Neuronal stem cell (in vitro differentiated cells): ENCODE results near the gene NEURL1B.
A peak's percentile ranks its signal among the peaks of the same experiment; 100 is the strongest.

Experiments used
- DNase-seq: peaks from one replicate; pipeline ENCODE4 v3.0.0-alpha.2; 2013; ENCODE audit warnings: low spot score
- H2AFZ ChIP-seq: one replicate; pipeline ENCODE4 v1.6.1; 2013; ENCODE audit warnings: mild to moderate bottlenecking, low read length, inconsistent platforms
- H2AK5ac ChIP-seq: 2 replicates; pipeline ENCODE4 v1.6.1; 2013; ENCODE audit warnings: low read depth, mild to moderate bottlenecking, inconsistent platforms, low read length, moderate library complexity, mixed read lengths
- H2BK120ac ChIP-seq: 2 replicates; pipeline ENCODE4 v1.6.1; 2013; ENCODE audit warnings: low read depth, mild to moderate bottlenecking, inconsistent platforms, low read length, moderate library complexity, mixed read lengths
- H2BK12ac ChIP-seq: one replicate; pipeline ENCODE4 v1.6.1; 2013; ENCODE audit warnings: low read length, inconsistent platforms
- H2BK15ac ChIP-seq: 2 replicates; pipeline ENCODE4 v1.6.1; 2013; ENCODE audit warnings: mild to moderate bottlenecking, low read length, inconsistent platforms, mixed read lengths
- H2BK5ac ChIP-seq: one replicate; pipeline ENCODE4 v1.6.1; 2013; ENCODE audit warnings: inconsistent platforms, mild to moderate bottlenecking, low read length, moderate library complexity
- H3K14ac ChIP-seq: one replicate; pipeline ENCODE4 v1.6.1; 2013; ENCODE audit warnings: low read length, inconsistent platforms
- H3K18ac ChIP-seq: 2 replicates; pipeline ENCODE4 v1.6.1; 2013; ENCODE audit warnings: low read length, inconsistent platforms
- H3K23ac ChIP-seq: 2 replicates; pipeline ENCODE4 v1.6.1; 2013; ENCODE audit warnings: low read depth, mild to moderate bottlenecking, mixed read lengths, low read length, inconsistent platforms; ENCODE audit not compliant: poor library complexity
- H3K27ac ChIP-seq: replicated peaks from 3 replicates; pipeline ENCODE4 v1.5.1; 2013; ENCODE audit warnings: low read length, inconsistent platforms
- H3K27me3 ChIP-seq, 3 experiments: 2 replicates each; pipeline ENCODE4 v1.6.1; 2013; ENCODE audit warnings: low read length in 3 of 3, mild to moderate bottlenecking in 2 of 3, inconsistent platforms in 1 of 3, low read depth in 1 of 3, mixed read lengths in 1 of 3, moderate library complexity in 1 of 3; ENCODE audit not compliant: control insufficient read depth in 3 of 3, insufficient read depth in 3 of 3
- H3K36me3 ChIP-seq, 2 donors: replicated peaks in 1 of 2; 2 replicates each; pipeline ENCODE4 v1.6.1; 2013; ENCODE audit warnings: low read length in 2 of 2; ENCODE audit not compliant: control insufficient read depth in 2 of 2, insufficient read depth in 2 of 2
- H3K4ac ChIP-seq: 2 replicates; pipeline ENCODE4 v1.6.1; 2013; ENCODE audit warnings: inconsistent platforms, mild to moderate bottlenecking, low read length, moderate library complexity
- H3K4me1 ChIP-seq, 2 donors: 1 replicate in 1 of 2; 2 replicates in 1 of 2; pipeline ENCODE4 v1.6.1; 2013; ENCODE audit warnings: low read length in 2 of 2, low read depth in 1 of 2; ENCODE audit not compliant: control insufficient read depth in 2 of 2, insufficient read depth in 1 of 2
- H3K4me2 ChIP-seq: one replicate; pipeline ENCODE4 v1.6.1; 2013; ENCODE audit warnings: mild to moderate bottlenecking, low read length, inconsistent platforms; ENCODE audit not compliant: insufficient read depth, poor library complexity, severe bottlenecking
- H3K4me3 ChIP-seq, 2 donors: 2 replicates each; pipeline ENCODE4 v1.5.1; 2013; ENCODE audit warnings: low read length in 2 of 2, mild to moderate bottlenecking in 2 of 2, inconsistent platforms in 1 of 2, moderate library complexity in 1 of 2
- H3K79me1 ChIP-seq: one replicate; pipeline ENCODE4 v1.6.1; 2013; ENCODE audit warnings: low read depth, mild to moderate bottlenecking, inconsistent platforms, low read length, moderate library complexity
- H3K9ac ChIP-seq: one replicate; pipeline ENCODE4 v1.6.1; 2013; ENCODE audit warnings: mild to moderate bottlenecking, low read depth, low read length, inconsistent platforms; ENCODE audit not compliant: poor library complexity
- H3K9me3 ChIP-seq, 2 donors: replicated peaks in 1 of 2; 2 replicates each; pipeline versions ENCODE3 to v1.6.1; 2013; ENCODE audit warnings: low read length in 2 of 2, mild to moderate bottlenecking in 2 of 2, inconsistent platforms in 1 of 2, low read depth in 1 of 2, mixed read lengths in 1 of 2, moderate library complexity in 1 of 2; ENCODE audit not compliant: control insufficient read depth in 2 of 2, insufficient read depth in 1 of 2
- H4K8ac ChIP-seq: one replicate; pipeline ENCODE4 v1.6.1; 2013; ENCODE audit warnings: low read depth, mild to moderate bottlenecking, inconsistent platforms, low read length, moderate library complexity
- H4K91ac ChIP-seq: one replicate; pipeline ENCODE4 v1.6.1; 2013; ENCODE audit warnings: low read length, low read depth, mild to moderate bottlenecking, inconsistent platforms; ENCODE audit not compliant: poor library complexity
- WGBS, 2 donors: extraction: QIAGEN DNeasy Blood & Tissue Kit; methylation state at CpG; one replicate each; pipeline ENCODE4 v1.1.7; 2013; ENCODE audit warnings: missing lambda C conversion rate in 2 of 2, mixed read lengths in 1 of 2; ENCODE audit not compliant: insufficient read length in 2 of 2, insufficient replicate concordance in 1 of 2; ENCODE audit errors: extremely low coverage in 2 of 2; 5-methylcytosine and 5-hydroxymethylcytosine counted together

NEURL1B gene

GRCh38 chr5:172690258-172691075, 49.4 kb downstream of the NEURL1B start:
- no peak overlapping the region for H3K4ac ChIP-seq
- no peak overlapping the region for H3K4me3 ChIP-seq
- no peak overlapping the region for H2AK5ac ChIP-seq
- peaks cover 2% of the 10 kb centered on the region for H3K79me1 ChIP-seq
- no peaks in the 10 kb centered on the region for H3K27me3 ChIP-seq
- no peak overlapping the region for H3K23ac ChIP-seq
- H2BK12ac ChIP-seq = no peak overlapping the region
- DNase-seq = no peak
- peaks cover 0 to 7% of the 10 kb centered on the region in 2 donors for H3K4me1 ChIP-seq
- H2AFZ ChIP-seq = no peak overlapping the region
- H3K18ac ChIP-seq = no peak overlapping the region
- H4K8ac ChIP-seq = no peak overlapping the region
- H3K36me3 ChIP-seq = peaks cover 2 to 6% of the 10 kb centered on the region in 2 donors
- no peaks in the 10 kb centered on the region for H3K9me3 ChIP-seq
- WGBS, 2 donors = no CpG with 5 or more reads among the region's 24 CpGs
- H3K27ac ChIP-seq = no peak overlapping the region
- no peak overlapping the region for H3K9ac ChIP-seq
- no peak overlapping the region for H3K4me2 ChIP-seq
- H3K14ac ChIP-seq = no peak overlapping the region
- no peak overlapping the region for H2BK120ac ChIP-seq
- no peak overlapping the region for H4K91ac ChIP-seq
- H2BK15ac ChIP-seq = no peak overlapping the region
- H2BK5ac ChIP-seq = no peak overlapping the region

GRCh38 chr5:172691886-172692285, 50.8 kb downstream of the NEURL1B start:
- no peak overlapping the region for H2AK5ac ChIP-seq
- no peaks in the 10 kb centered on the region for H3K27me3 ChIP-seq
- no peak for DNase-seq
- WGBS, 2 donors = no CpG with 5 or more reads among the region's 7 CpGs
- H4K91ac ChIP-seq = no peak overlapping the region
- no peak overlapping the region for H2BK5ac ChIP-seq
- H3K4ac ChIP-seq = no peak overlapping the region
- H3K23ac ChIP-seq = no peak overlapping the region
- peak overlapping the region in 1 of 2 donors; percentile 33 for H3K4me3 ChIP-seq
- H2BK120ac ChIP-seq = no peak overlapping the region
- no peak overlapping the region for H3K9ac ChIP-seq
- H2AFZ ChIP-seq = no peak overlapping the region
- no peak overlapping the region for H3K27ac ChIP-seq
- H2BK12ac ChIP-seq = no peak overlapping the region
- no peak overlapping the region for H4K8ac ChIP-seq
- H3K18ac ChIP-seq = no peak overlapping the region
- peaks cover 2% of the 10 kb centered on the region in 2 donors for H3K36me3 ChIP-seq
- no peaks in the 10 kb centered on the region for H3K9me3 ChIP-seq
- H3K4me1 ChIP-seq = peaks cover 0 to 7% of the 10 kb centered on the region in 2 donors
- H2BK15ac ChIP-seq = no peak overlapping the region
- H3K14ac ChIP-seq = no peak overlapping the region
- H3K4me2 ChIP-seq = no peak overlapping the region
- H3K79me1 ChIP-seq = no peaks in the 10 kb centered on the region

DNA sequence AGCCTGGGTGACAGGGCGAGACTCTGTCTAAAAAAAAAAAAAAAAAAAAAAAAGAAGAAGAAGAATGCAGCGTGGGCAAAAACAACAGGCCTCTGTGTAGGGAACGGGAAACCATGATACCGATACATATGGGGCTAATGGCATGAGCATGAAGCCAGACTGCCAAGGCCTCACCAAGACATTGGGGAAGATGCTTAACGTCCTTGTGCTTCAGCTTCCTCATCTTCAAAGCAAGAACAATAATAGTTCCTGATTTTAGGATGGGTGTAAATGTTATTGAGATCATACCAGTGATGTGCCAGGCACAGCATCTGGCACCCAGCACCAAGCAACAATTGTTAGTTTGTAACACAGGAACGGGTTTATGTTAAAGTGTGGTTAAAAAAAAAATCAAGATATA, 51.4 kb downstream of the NEURL1B start:
- peaks cover 4 to 11% of the 10 kb centered on the region in 2 donors for H3K4me1 ChIP-seq

DNA sequence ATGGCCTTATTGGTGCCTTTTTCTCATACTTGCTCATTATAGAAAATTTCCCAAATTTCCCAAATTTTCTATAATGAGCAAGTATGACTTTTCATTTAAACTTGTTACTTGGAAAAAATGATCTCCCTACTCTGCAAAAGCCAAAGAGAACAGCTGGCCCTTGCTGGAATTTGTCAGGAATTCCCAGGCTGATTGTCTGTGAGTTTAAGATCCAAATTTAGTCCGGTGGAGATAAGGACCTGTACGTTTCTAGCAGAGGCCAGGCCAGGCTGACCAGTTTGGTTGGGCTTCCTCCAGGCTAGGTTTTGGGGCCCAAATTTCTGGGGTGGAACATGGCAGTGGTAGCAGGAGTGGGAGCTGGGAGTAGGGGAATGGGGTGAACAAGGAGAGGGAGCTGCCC, 51.9 kb downstream of the NEURL1B start:
- Histone ChIP-seq H2BK120ac (no peak overlapping the region), H2AK5ac (no peak overlapping the region), H3K27me3 (peaks cover 0 to 2% (median 0%) of the 10 kb centered on the region in 3 experiments), H2BK5ac (no peak overlapping the region), H2BK12ac (no peak overlapping the region), H3K27ac (no peak overlapping the region), H3K4me3 (no peak overlapping the region), H3K36me3 (peaks cover 2% of the 10 kb centered on the region in 2 donors), H3K9me3 (no peaks in the 10 kb centered on the region), H2AFZ (peak overlapping the region; percentile 6), H3K23ac (no peak overlapping the region), H2BK15ac (no peak overlapping the region), H3K9ac (no peak overlapping the region), H3K79me1 (no peaks in the 10 kb centered on the region), H3K4me2 (no peak overlapping the region), H4K8ac (no peak overlapping the region), H4K91ac (no peak overlapping the region), H3K14ac (no peak overlapping the region), H3K4ac (no peak overlapping the region), H3K4me1 (peaks cover 6 to 11% of the 10 kb centered on the region in 2 donors), H3K18ac (peak overlapping the region; percentile 33)
- DNase-seq = no peak
- no CpG with 5 or more reads among the region's 2 CpGs for WGBS, 2 donors

More for the DNA sequence above, 51.4 kb downstream of the NEURL1B start:
- Histone ChIP-seq H3K36me3 (peaks cover 2% of the 10 kb centered on the region in 2 donors), H3K9ac (no peak overlapping the region), H3K4me3 (no peak overlapping the region), H2AK5ac (no peak overlapping the region), H3K27ac (no peak overlapping the region), H3K9me3 (no peaks in the 10 kb centered on the region), H3K23ac (no peak overlapping the region), H4K91ac (no peak overlapping the region), H3K27me3 (peaks cover 0 to 2% (median 0%) of the 10 kb centered on the region in 3 experiments), H2BK120ac (no peak overlapping the region), H3K18ac (no peak overlapping the region), H3K14ac (no peak overlapping the region), H4K8ac (no peak overlapping the region), H2BK12ac (no peak overlapping the region), H3K4ac (no peak overlapping the region), H2BK15ac (no peak overlapping the region), H3K79me1 (no peaks in the 10 kb centered on the region), H2AFZ (no peak overlapping the region), H3K4me2 (no peak overlapping the region), H2BK5ac (no peak overlapping the region)
- no CpG with 5 or more reads among the region's 6 CpGs for WGBS, 2 donors
- DNase-seq = no peak
